ENCODE measurements around the gene MYL4.
"Not testable (repeated sequence)": the region's sequence is repeated elsewhere in the genome, so short reads cannot be mapped to it uniquely, and the experiment has no call there.

The MYL4 gene

GRCh38 chr17:47172696-47173565 is 36.2 kb upstream of the MYL4 start:
- TF ChIP-seq CTCF (IDR thresholded peaks at IDR 0.05; ENCODE audit: low read depth, low read length), result no peak
- peak; percentile 7 to 9 for DNase-seq (ENCODE audit: low read depth in 2 of 2)
- H3K4me3 ChIP-seq (replicated peaks in 1 of 2; ENCODE audit: low read depth in 2 of 2, low read length in 2 of 2), result no peak overlapping the region

GRCh38 chr17:47174823-47175222 is 34.3 kb upstream of the MYL4 start:
- H3K4me3 ChIP-seq (replicated peaks in 1 of 2; ENCODE audit: low read depth in 2 of 2, low read length in 2 of 2); DNase-seq (ENCODE audit: low read depth in 2 of 2): not testable (repeated sequence)

- no peak for TF ChIP-seq CTCF (IDR thresholded peaks at IDR 0.05; ENCODE audit: low read depth, low read length)
- DNase-seq (ENCODE audit: low read depth in 2 of 2), result no peak
- H3K4me3 ChIP-seq (replicated peaks in 1 of 2; ENCODE audit: low read depth in 2 of 2, low read length in 2 of 2), result no peak overlapping the region
Observed at GRCh38 chr17:47176389-47176826, 32.7 kb upstream of the MYL4 start.

- H3K4me3 ChIP-seq (replicated peaks in 1 of 2; ENCODE audit: low read depth in 2 of 2, low read length in 2 of 2), result no peak overlapping the region
- TF ChIP-seq CTCF (IDR thresholded peaks at IDR 0.05; ENCODE audit: low read depth, low read length), result no peak
- no peak for DNase-seq (ENCODE audit: low read depth in 2 of 2)
Observed at GRCh38 chr17:47177261-47177660, 31.9 kb upstream of the MYL4 start.

- no peak overlapping the region for H3K4me3 ChIP-seq (replicated peaks in 1 of 2; ENCODE audit: low read depth in 2 of 2, low read length in 2 of 2)
- DNase-seq (ENCODE audit: low read depth in 2 of 2), result peak in 1 of 2 donors; percentile 9
- no peak for TF ChIP-seq CTCF (IDR thresholded peaks at IDR 0.05; ENCODE audit: low read depth, low read length)
Observed at GRCh38 chr17:47179141-47179540, 30.0 kb upstream of the MYL4 start.

- no peak for TF ChIP-seq CTCF (IDR thresholded peaks at IDR 0.05; ENCODE audit: low read depth, low read length)
- no peak overlapping the region for H3K4me3 ChIP-seq (replicated peaks in 1 of 2; ENCODE audit: low read depth in 2 of 2, low read length in 2 of 2)
- peak in 1 of 2 donors; percentile 15 for DNase-seq (ENCODE audit: low read depth in 2 of 2)
Observed at GRCh38 chr17:47180337-47180736, 28.8 kb upstream of the MYL4 start.

GRCh38 chr17:47180988-47181387 is 28.2 kb upstream of the MYL4 start:
- DNase-seq (ENCODE audit: low read depth in 2 of 2); H3K4me3 ChIP-seq (replicated peaks in 1 of 2; ENCODE audit: low read depth in 2 of 2, low read length in 2 of 2): not testable (repeated sequence)

- no peak overlapping the region for H3K4me3 ChIP-seq (replicated peaks in 1 of 2; ENCODE audit: low read depth in 2 of 2, low read length in 2 of 2)
- peak in 1 of 2 donors; percentile 19 for DNase-seq (ENCODE audit: low read depth in 2 of 2)
- TF ChIP-seq CTCF (IDR thresholded peaks at IDR 0.05; ENCODE audit: low read depth, low read length), result no peak
Observed at GRCh38 chr17:47184681-47185080, 24.5 kb upstream of the MYL4 start.
